Posterior cingulate gyrus (tissue), 11 donors: ENCODE measurements around the gene ABHD5.

Experiments used
- DNase-seq, 10 donors: peaks; one replicate each; pipeline versions ENCODE4 v3.0.0 to v3.0.0-alpha.2; 2020 to 2021; ENCODE audit warnings: mixed read lengths in 3 of 10
- intact Hi-C: fragments of 100-400 bp; cut with DNase I; formaldehyde crosslinking; loops from one replicate; pipeline ENCODE4 v1.15.1; 2023

The ABHD5 gene

DNA sequence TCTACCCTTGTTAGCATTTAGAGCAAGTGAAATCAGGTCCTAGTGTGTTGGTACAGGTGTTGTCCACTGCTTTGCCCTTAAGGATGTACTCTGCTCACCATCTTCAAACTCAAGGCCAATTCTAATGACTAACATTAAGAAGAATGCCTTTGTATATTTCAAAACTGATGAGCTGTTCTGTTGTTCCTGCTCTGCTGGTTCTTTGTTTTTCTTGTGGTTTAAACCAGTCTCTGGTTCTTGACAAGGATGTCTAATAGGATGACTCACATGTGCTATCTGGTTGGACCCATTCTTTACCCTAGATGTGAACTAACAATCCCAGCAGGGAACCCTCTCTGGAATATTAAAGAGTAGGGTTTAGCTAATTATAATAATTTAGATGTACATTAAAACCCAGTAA lies 17.3 kb downstream of the ABHD5 start:
- intact Hi-C loops = no loop called here

DNA sequence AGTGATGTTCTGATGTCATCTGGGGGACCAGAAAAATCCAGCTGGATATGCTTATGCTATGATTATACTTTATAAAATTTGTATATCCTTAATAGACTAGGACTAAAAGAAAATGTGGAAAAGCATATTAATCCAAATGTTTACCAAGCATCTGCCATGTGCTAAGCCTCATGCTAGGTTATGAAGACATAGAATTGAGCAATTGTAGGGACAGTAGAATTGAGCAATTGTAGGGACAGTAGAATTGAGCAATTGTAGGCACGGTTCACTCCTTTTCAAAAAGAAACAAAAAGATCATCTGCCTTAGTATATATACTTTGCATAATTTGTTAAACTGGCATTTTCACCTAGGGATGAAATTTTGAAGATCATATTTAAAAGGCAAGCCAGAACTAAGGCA lies 18.3 kb downstream of the ABHD5 start:
- intact Hi-C loops = no loop called here
- no peak for DNase-seq

More for the DNA sequence above, 17.3 kb downstream of the ABHD5 start:
- no peak for DNase-seq

DNA sequence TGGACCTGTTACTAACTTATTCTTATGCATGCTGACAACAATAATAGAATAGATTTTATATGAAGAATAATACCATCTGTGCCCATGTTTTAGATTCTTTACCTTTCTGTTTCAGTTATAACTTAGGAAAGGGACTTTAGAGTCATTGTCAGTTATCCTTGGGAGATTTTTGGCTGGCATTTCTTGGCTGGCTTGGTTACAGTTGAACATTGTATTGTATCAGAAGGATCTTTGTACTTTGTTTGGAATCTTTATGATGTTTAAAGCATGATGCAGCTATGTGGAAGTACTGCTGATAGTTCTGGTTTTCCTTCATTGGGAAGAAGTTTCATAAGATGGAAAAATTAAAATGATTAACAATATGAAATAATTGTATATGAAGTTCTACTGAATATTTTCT lies 19.9 kb downstream of the ABHD5 start:
- no peak for DNase-seq
- intact Hi-C loops = no loop called here

DNA sequence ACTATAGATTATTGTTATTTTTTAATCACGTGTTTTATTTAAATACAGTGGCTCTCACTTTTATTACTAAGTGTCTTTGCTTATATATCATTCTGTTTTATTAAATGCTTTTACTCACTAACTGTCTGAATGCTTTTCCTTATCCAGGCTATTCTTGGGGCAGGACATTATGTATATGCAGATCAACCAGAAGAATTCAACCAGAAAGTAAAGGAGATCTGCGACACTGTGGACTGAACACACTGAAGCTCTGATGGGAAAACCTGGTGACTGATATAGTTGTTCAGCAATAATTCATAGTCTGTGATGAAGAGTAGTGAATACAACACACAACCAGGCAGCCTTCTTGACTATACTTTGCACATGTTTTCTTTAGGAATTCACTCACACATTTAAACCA lies 27.6 kb downstream of the ABHD5 start:
- intact Hi-C loops = no loop called here
- no peak for DNase-seq

DNA sequence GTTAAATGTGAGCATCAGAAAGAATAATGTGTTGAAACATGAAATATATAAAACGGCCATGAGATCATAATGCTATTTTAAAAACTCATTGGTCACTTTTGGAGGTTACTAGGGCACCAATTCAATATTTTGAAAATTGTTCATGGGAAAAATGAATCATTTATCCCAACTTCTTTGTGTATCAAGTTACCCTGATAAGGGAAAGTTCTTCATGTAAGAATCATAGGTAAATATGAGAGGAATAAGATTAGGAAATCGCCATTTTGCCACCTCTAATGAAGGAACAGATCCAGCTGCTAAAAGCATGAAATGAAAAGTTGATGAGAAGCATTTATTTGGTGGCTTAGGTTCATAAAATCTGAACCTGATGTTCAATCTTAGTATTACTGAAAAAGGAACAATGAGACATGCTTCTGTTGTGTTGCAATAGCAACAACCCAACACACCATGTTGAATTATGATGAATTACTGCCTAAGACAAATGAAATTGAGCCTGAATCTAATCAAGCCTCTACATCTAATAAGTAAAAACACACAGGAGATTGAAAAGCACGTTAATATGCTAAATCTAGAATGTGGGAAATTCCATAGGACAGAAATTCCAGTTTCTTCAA lies 32.5 kb downstream of the ABHD5 start:
- DNase-seq = no peak
- intact Hi-C loops = no loop called here

DNA sequence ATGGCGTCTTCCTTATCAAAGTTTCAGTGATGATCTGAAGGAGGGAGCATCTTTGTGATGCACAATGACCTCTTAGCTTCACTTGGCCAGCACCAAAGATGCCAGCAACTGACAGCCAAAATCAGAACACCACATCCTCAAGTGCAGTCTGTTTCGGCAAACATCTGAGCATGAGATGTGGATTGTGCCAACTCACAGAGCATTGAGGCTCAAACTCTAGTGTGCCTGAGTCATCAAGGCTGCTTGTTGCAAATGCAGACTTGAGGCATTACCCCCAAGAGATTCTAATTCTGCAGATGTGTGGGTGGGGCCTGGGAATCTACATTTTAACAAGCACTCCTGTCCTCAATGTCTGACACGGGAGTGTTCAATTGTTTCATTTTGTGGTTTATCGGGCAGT lies 35.8 kb downstream of the ABHD5 start:
- intact Hi-C loops = no loop called here
- DNase-seq = no peak

DNA sequence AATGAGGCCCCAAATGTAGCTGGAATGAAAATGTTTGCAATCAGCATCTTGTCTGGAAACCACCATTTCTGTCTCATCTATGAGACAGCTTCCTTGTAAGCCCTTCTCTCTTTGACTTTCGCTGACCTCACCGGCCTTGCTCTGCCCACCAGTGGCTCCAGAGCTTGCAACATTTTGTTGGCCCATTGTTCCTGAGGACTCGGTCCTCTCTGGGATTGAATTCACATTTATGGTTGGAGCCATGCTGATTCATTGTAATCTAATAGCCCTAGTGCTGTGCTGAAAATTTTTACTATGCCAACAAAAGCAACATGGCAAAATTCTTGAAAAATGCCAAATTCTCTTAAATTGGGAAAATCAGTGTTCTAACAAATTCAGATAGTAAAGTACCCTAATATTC lies 37.2 kb downstream of the ABHD5 start:
- no peak for DNase-seq
- intact Hi-C loops = no loop called here

DNA sequence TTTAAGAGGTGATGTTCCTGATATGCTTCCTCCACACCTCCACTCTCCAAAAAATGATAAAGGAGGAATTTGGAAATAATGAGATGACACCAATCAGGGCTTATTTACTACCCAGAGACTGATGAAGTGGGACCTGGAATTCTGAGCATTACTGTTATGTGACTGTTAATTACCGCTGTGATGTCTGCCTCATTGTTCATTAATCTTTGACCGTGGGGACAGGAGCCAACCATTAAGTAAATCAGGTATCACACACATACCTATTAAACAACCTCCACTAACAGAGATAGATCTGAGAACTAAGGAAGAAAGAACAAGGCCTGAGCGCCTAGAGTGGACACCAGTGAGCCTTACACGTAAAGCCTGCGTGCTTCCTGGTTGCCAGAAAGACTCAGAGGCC lies 37.7 kb downstream of the ABHD5 start:
- no peak for DNase-seq
- intact Hi-C loops = no loop called here

DNA sequence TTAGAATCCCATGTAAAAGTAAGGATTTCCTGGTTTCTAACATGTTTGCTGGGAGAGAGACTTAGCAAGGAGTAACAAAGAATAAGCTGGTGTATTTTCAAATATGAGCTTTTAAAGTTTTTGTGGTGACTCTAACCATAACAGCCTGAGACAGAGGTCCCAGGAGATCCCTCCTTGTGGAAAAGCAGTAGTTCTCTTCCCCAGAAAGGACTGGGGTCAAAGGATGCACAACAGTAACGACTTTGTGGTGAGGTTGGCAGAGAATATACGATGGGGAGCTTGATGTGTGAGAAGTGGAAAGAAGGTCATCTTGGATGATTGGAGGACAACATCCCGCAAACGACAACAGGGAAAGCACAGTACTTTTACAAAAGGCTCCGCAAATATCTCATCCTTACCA lies 38.2 kb downstream of the ABHD5 start:
- DNase-seq = no peak
- intact Hi-C loops = no loop called here

DNA sequence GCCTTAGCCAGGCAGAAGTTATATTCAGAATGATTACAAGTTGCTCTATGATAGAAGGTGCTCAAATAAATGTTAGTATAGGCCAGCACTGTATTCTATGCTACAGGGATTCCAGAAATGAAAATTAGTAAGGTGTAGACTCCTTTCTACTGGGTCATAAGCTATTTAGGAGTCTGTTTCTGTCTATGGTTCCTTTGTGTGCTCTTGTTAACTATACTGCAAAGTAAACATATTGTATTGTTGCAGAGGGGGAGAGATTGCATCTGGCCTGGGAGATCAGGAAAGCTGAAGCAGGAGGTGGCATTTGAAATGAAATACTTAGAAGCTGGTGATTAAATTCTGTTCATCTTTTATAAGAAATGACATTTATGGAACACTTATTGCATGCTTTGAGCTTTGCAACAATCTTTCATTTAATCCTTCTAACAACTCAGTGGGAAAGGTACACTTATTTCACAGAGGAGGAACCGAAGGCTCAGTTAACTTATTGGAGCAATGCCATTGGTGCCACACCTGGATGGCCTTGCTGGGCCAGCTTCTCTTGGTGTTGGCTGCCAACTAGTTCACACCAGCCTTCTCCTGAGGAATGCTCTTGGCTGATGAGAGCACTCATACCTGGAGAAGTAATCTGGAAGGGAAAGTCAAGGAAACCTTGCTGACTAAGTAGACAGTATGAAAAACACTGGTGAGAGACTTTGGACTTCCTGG lies 39.1 kb downstream of the ABHD5 start:
- intact Hi-C loops = no loop called here
- DNase-seq = no peak

DNA sequence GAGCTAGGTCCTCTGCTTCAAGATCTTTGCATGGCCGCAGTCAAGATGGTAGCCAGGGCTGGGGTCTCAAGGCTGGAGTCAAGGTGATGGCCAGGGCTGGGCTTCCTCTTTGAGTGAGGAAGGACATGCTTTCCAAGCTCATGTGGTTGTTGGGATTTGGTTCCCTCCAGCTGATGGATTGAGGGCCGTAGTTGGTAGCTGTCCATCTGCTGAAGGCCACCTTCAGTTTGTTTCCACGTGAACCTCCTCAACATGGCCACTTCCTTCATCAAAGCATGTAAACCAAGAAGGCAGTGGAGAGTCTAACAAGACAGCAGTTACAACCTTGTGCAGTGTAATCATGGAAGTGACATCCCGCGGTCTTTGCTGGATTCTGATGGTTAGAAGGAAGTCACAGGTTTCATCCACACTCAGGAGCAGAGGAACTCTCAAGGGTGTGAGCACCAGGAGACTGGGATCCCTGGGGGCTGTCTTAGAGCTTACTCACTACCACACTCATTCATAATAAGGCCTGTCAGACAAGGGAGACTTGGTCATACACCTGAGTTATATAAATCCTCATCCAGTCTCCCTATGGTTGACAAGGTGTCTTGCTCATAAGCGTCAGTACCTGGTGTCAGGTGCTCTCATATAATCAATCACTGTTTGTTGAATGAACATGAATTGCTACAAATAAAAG lies 42.1 kb downstream of the ABHD5 start:
- DNase-seq = no peak
- intact Hi-C loops = no loop called here

DNA sequence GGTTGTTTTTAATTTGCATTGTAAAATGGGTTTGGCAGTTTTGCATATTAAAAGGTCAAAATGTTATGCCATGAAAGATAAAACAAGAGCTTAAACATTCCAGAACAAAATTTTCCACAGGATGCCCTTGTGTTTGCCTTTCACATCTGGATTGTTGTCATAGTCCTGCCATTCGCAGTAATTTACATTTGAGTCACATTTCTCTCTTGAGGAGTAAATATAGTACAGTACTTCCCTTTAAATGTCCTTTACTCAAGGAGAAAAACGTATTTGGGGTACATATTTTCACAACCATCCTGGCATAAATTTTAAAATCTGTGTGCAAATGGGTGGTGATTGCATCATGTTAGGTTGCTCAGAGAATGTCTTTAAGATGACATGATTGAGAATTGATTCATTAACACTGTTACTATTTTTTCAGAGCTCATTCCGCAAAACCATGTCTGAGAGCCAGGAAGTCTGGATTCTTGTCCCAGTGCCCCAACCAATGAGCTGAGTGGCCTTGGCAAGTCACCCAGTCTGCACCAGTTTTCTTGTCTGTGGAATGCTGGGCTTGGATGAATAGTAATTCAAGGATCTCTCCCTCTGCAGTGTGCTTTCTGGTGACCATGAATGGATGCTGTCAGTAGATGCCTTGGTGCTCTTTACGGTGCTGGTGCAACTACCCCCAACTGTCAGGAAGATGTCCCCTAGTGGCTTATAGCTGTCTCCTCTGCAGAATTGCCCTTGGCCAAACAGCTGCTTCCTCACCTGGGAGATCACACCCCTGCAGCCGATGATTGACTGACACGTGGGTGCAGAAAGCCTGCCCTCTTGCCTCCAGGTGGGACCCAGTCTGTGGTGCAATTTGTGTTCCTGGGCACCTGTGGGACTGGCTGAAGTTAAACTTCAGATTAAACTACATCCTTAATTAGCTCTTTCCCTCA lies 43.0 kb downstream of the ABHD5 start:
- DNase-seq = peak in 1 of 10 donors; percentile 18
- intact Hi-C loops = no loop called here

DNA sequence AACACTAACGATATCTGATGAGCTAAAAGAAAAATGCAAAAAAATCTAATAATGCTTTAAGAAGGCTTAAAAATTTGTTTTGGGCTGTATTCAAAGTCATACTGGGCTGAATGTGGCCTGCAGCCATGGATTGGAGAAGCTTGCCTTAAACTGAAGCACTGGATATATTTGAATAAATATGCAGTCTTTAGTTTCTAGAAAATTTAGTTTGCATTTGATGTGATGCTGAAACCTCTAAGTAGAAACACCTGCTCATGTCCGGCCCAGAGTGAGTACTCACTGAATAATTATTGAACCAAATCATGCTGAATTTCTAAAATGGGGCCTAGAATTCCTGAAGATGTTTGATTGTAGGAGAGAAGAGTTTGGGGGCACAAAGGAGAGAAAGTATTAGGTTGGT lies 43.9 kb downstream of the ABHD5 start:
- intact Hi-C loops = no loop called here
- no peak for DNase-seq

DNA sequence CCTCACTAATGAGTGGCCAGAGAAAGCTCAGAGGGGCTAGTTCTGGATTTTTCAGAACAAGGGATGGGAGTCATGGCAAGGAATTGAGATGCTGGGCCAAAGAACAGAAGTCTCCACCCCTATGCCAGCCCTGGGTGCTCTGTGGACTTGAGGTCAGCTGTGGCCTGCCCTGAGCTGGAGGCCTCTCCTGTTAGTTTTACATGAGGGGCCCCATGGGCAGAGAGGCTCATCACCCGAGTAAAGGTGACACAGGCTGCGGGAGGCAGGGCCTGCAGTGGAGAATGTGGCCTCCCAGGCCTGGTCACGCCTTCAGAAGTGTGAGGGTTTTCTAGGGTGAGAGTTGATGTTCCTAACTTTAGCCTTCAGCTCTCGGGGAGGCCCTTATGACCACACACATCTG lies 44.9 kb downstream of the ABHD5 start:
- no peak for DNase-seq
- intact Hi-C loops = no loop called here

DNA sequence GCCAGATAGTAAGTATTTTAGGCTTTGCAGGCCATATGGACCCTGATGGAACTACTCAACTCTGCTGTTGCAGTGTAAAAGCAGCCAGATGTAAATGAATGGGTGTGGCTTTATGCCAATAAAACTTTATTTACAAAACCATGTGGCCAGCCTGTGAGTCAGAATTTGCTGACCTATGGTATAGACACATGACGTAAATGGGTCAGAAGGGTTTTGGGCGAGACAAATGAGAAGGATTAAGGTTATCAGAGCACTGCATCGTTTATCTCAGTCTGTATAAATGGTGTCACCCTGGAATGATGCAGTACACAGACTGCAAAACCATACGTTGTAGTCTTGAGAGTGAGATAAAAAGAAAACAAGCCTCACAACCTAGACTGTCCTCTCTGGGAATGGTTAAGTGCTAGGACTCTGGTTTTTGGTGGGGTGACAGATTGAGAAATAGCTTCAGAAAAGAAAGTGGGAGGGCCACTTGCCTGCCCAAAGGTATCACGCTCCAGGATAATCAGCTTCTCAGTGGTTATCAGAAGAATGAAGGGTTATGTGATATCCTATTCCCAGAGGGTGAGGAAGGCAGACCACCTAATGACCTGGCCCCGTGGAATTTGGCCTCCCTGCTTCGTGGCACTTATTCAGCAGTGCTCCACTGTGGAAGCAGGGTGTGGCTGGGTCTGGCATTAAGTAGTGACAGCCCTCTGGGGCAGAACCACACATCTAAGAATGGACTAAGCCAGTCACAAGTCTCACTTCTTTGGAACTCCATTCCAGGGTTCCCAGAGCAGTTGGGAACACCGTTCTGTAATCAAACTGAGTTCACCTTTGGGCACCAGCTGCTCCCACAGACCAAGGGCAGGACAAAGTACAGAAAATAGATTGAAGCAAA lies 46.1 kb downstream of the ABHD5 start:
- no peak for DNase-seq
- intact Hi-C loops = no loop called here

DNA sequence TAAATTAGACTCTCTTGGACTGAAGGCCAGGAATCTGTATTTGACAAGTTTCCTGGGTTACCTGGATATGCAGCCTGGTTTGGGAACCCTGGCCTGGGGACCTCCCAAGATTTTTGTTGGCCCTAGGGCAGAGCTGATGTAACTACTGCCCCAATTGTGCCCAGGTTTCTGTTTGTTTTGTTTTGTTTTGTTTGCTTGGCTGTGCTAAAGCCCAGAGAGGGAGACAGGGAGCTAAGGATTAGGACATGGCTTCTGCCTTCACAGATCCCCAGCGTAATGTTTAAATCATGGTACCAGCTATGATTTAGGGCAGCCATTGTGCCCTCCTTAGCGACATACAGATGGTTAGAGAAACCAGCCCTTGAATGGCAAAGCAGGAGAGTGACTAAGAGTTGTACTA lies 47.6 kb downstream of the ABHD5 start:
- DNase-seq = no peak
- intact Hi-C loops = no loop called here

DNA sequence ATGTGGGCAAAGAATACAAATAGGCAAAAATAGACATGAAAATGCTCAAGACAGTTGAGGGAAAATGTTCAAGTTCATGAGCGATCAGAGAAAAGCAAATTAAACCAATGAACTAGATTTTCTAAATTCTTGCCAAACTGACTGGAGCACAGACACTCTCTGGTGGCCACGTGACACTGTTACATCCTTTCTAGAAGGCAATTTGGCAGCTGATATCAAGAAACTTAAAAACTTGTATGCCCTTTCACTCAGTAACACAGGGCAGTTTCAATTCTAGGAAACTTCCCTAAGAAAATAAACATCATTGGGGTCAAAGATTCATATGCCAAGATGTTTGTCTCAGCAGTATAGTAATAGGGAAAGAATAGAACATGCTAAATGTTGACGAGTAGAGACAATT lies 52.2 kb downstream of the ABHD5 start:
- no peak for DNase-seq
- intact Hi-C loops = no loop called here

DNA sequence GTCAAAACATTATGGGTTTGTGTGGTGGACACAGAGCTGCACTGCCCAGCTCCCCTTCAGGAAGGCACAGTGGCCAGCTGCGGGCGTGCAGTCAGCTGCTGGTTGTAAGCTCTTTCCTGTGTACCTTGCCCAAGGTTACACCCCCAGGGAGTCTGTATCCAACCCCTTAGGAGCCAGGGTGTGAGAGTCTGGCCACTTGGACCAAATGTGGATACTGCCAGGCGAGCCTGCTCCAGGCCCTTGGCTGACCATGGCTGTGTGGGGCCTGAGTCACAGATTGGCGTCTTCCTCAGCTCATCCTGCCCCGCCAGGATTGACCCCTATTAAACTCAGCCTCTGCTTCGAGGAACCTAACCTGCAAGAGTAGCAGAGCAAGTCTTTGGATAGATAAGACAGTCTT lies 56.9 kb downstream of the ABHD5 start:
- no peak for DNase-seq
- intact Hi-C loops = no loop called here

DNA sequence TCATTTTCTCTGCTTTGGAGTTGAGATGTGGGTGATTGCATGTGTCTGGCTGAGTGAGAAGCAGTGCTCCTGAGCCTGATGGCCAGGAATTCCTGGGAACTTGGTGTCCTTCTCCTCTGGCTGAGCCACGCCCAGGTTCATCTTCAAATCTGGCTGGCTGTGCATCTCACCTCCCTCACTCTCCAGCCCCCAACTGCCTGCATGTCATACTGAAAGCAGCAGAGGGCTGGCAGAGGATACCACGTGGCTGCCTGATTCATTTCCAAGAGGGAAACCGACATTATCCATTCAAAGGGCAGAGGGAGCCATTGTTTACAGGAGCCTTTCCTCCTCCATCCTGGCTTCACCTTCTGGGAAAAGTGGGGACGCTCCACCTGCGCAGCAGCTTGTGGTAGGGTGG lies 57.4 kb downstream of the ABHD5 start:
- DNase-seq = peak in 4 of 10 donors; percentile 36 to 89 (median 64)
- intact Hi-C loops = no loop called here

DNA sequence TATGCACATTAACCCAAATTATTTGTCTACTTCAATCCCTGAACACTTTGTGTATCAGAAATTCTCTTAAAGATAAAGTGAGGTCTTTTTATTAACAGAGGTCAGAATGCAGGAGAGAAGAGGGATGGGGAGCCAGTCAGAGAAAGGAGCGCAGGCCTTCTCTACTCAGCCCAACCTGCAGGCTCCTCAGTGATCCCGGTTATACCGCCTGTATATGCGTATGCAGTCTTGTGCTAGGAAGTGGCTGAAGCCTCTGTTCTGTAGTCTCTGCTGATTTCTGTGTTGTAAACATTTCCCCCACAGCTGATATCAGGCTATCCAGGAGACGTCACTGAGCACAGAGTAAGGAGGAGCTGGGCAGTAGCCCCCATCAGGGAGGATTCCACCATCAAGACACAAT lies 57.9 kb downstream of the ABHD5 start:
- intact Hi-C loops = no loop called here

More for the DNA sequence above, 57.9 kb downstream of the ABHD5 start:
- no peak for DNase-seq
